HCT116 (cell line): Measurements from ENCODE around the gene OR12D2. TPM values are rescaled to one million over a fixed set of nuclear protein-coding genes. Genes with fewer than 3 reads are reported as not detected.

Source experiments
- ATAC-seq: fragments of 200-7000 bp; cut with Tn5 transposase; 2 replicates; pipeline ENCODE4 v1.9.1; 2020; ENCODE audit warnings: mild to moderate bottlenecking, moderate library complexity
- BruUV-seq: library from RNA; stranded (reverse); fragments of 400-500 nt; replicated peaks from 2 replicates; lab custom pipeline; 2021; lab: Mats Ljungman, UMichigan
- CTCF ChIA-PET: fragments of 300-600 bp; sonication (Branson Sonifier 250); formaldehyde crosslinking; loops from one replicate; lab custom pipeline; 2021; ENCODE audit warnings: antibody characterized with exemption; lab: Charles Lee
- POLR2A ChIA-PET: fragments of 300-600, 350-600 bp; sonication (Branson Sonifier 250); formaldehyde crosslinking; loops from one replicate; lab custom pipeline; 2021; ENCODE audit warnings: antibody characterized with exemption; lab: Charles Lee
- RAD21 ChIA-PET, 2 experiments: fragments of 300-600 bp; sonication (Branson Sonifier 250); formaldehyde crosslinking; loops; one replicate each; lab custom pipeline; 2023; ENCODE audit warnings: low total read pairs in 2 of 2; ENCODE audit not compliant: uncharacterized antibody in 2 of 2, unreplicated experiment in 2 of 2, low non-redundant PET in 1 of 2; lab: Charles Lee
- DNase-seq: peaks from one replicate; pipeline ENCODE4 v3.0.0-alpha.2; 2010; ENCODE audit warnings: low read depth, low spot score
- H2AFZ ChIP-seq: fragments of 200-600 bp; shearing (Covaris generic), sonication (generic); 2 replicates; pipeline ENCODE4 v1.6.1; 2017; ENCODE audit warnings: low read depth, mixed run types, mixed read lengths, antibody characterized with exemption, low read length; ENCODE audit not compliant: poor library complexity, severe bottlenecking
- H3K27ac ChIP-seq: 2 replicates; pipeline ENCODE4 v1.5.1; 2012; ENCODE audit warnings: low read depth, low read length
- H3K27me3 ChIP-seq: fragments of 200-600 bp; sonication (generic); 2 replicates; pipeline ENCODE4 v1.6.1; 2016; ENCODE audit warnings: mixed run types, low read length, mixed read lengths; ENCODE audit not compliant: insufficient read depth
- H3K36me3 ChIP-seq, 2 experiments: fragments of 200-500 bp in 1 of 2; fragments of 200-600 bp in 1 of 2; sonication (Bioruptor generic) in 1 of 2; sonication (generic) in 1 of 2; 2 replicates each; pipeline versions ENCODE4 v1.5.1 to v1.6.1; 2014 to 2016; ENCODE audit warnings: low read length in 2 of 2, inconsistent platforms in 1 of 2, mixed read lengths in 1 of 2, mixed run types in 1 of 2; ENCODE audit not compliant: insufficient read depth in 2 of 2, control insufficient read depth in 1 of 2
- H3K4me1 ChIP-seq, 2 experiments: fragments of 200-600 bp in 1 of 2; sonication (generic) in 1 of 2; 2 replicates each; pipeline versions ENCODE4 v1.5.1 to v1.6.1; 2012 to 2017; ENCODE audit warnings: low read length in 2 of 2, inconsistent platforms in 1 of 2, mild to moderate bottlenecking in 1 of 2, mixed read lengths in 1 of 2, mixed run types in 1 of 2, moderate library complexity in 1 of 2; ENCODE audit not compliant: insufficient read depth in 2 of 2, control insufficient read depth in 1 of 2
- H3K4me2 ChIP-seq: fragments of 200-600 bp; sonication (generic); 2 replicates; pipeline ENCODE4 v1.6.1; 2017; ENCODE audit warnings: mixed run types, low read length, mixed read lengths
- H3K4me3 ChIP-seq, 2 experiments: fragments of 200-600 bp in 1 of 2; sonication (generic) in 1 of 2; replicated peaks in 1 of 2; 2 replicates each; pipeline ENCODE4 v1.5.1; 2011 to 2016; ENCODE audit warnings: low read length in 2 of 2, control low read depth in 1 of 2, low read depth in 1 of 2, mild to moderate bottlenecking in 1 of 2, mixed read lengths in 1 of 2, mixed run types in 1 of 2
- H3K79me2 ChIP-seq: fragments of 200-600 bp; sonication (generic); 2 replicates; pipeline ENCODE4 v1.6.1; 2017; ENCODE audit warnings: mild to moderate bottlenecking, mixed run types, low read length, moderate library complexity, mixed read lengths; ENCODE audit not compliant: insufficient read depth
- H3K9ac ChIP-seq: fragments of 200-600 bp; sonication (generic); 2 replicates; pipeline ENCODE4 v1.6.1; 2016; ENCODE audit warnings: low read length, mixed read lengths
- H3K9me2 ChIP-seq: fragments of 200-600 bp; sonication (generic), shearing (Covaris generic); 2 replicates; pipeline ENCODE4 v1.6.1; 2017; ENCODE audit warnings: mixed run types, mild to moderate bottlenecking, moderate library complexity; ENCODE audit not compliant: insufficient read depth
- H3K9me3 ChIP-seq, 2 experiments: fragments of 200-500 bp in 1 of 2; fragments of 200-600 bp in 1 of 2; sonication (Bioruptor generic) in 1 of 2; sonication (generic) in 1 of 2; 2 replicates each; pipeline ENCODE4 v1.6.1; 2014 to 2017; ENCODE audit warnings: low read length in 2 of 2, mixed read lengths in 2 of 2, inconsistent platforms in 1 of 2, low read depth in 1 of 2, mild to moderate bottlenecking in 1 of 2, mixed run types in 1 of 2, moderate library complexity in 1 of 2; ENCODE audit not compliant: control insufficient read depth in 1 of 2, insufficient read depth in 1 of 2
- H4K20me1 ChIP-seq: fragments of 200-600 bp; sonication (generic), shearing (Covaris generic); 2 replicates; pipeline ENCODE4 v1.6.1; 2017; ENCODE audit warnings: mixed run types, mild to moderate bottlenecking, moderate library complexity; ENCODE audit not compliant: insufficient read depth
- ELF1 ChIP-seq: IDR thresholded peaks from 2 replicates; pipeline ENCODE4 v1.6.1; 2012; ENCODE audit warnings: low read depth, borderline replicate concordance
- RAD21 ChIP-seq: IDR thresholded peaks from 2 replicates; pipeline ENCODE4 v1.6.1; 2012; ENCODE audit warnings: low read depth, mild to moderate bottlenecking
- REST ChIP-seq: IDR thresholded peaks from 2 replicates; pipeline ENCODE4 v1.6.1; 2012; ENCODE audit warnings: low read depth
- SIN3A ChIP-seq: IDR thresholded peaks from 2 replicates; pipeline ENCODE4 v1.6.1; 2012; ENCODE audit warnings: low read depth
- YY1 ChIP-seq: IDR thresholded peaks from 2 replicates; pipeline ENCODE4 v1.6.1; 2011; ENCODE audit warnings: low read length, low read depth, moderate library complexity, mild to moderate bottlenecking; ENCODE audit not compliant: insufficient replicate concordance; ENCODE audit errors: extremely low read depth
- ZNF274 ChIP-seq: fragments of 200-500 bp; sonication (Bioruptor generic); IDR thresholded peaks from 2 replicates; pipeline ENCODE4 v1.6.1; 2014; ENCODE audit warnings: mild to moderate bottlenecking, low read depth, low read length, inconsistent platforms
- intact Hi-C: fragments of 100-400 bp; cut with micrococcal nuclease; formaldehyde crosslinking; loops from 2 replicates; pipeline ENCODE4 v1.10.0; 2022
- total RNA-seq: library from RNA; stranded (reverse); gene quantifications from one replicate; pipeline ENCODE4 v1.2.1, GENCODE V29; 2021; ENCODE audit not compliant: unreplicated experiment
- TF ChIP-seq, protein P1 (sequence below), 3 experiments: fragments of 200-600 bp in 1 of 3; sonication (generic) in 1 of 3; IDR thresholded peaks in 2 of 3; conservative IDR thresholded peaks in 1 of 3; 2 replicates each; pipeline ENCODE4 v1.5.1; 2012 to 2017; ENCODE audit warnings: low read depth in 2 of 3, low read length in 2 of 3, antibody characterized with exemption in 1 of 3, borderline replicate concordance in 1 of 3, control low read depth in 1 of 3, mild to moderate bottlenecking in 1 of 3, mixed read lengths in 1 of 3, mixed run types in 1 of 3, moderate library complexity in 1 of 3; ENCODE audit not compliant: insufficient read depth in 1 of 3
- TF ChIP-seq, protein P2 (sequence below): IDR thresholded peaks from 2 replicates; pipeline ENCODE4 v1.6.1; 2012

OR12D2 gene
- total RNA-seq, 1 experiment from 2014 or later = not detected

DNA sequence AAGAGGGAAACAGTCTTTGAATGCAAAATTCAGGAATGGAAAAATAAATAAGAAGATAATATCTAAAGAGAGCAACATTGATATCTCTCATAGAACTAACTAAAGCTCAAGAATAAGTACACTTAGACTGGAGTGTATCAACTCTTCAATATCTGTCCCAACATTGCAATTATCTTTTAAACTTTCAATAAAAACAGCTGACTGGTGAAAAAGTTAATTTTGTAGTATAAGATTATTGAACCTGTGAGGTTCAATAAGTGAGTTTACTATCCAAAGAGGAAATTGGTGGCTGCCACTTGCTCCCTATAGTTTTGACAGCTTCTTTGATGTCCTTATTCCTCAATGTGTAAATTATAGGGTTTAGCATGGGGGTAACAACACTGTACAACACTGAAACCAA is 40.5 kb upstream of the OR12D2 start (continued):
- TF ChIP-seq, protein P1, sequence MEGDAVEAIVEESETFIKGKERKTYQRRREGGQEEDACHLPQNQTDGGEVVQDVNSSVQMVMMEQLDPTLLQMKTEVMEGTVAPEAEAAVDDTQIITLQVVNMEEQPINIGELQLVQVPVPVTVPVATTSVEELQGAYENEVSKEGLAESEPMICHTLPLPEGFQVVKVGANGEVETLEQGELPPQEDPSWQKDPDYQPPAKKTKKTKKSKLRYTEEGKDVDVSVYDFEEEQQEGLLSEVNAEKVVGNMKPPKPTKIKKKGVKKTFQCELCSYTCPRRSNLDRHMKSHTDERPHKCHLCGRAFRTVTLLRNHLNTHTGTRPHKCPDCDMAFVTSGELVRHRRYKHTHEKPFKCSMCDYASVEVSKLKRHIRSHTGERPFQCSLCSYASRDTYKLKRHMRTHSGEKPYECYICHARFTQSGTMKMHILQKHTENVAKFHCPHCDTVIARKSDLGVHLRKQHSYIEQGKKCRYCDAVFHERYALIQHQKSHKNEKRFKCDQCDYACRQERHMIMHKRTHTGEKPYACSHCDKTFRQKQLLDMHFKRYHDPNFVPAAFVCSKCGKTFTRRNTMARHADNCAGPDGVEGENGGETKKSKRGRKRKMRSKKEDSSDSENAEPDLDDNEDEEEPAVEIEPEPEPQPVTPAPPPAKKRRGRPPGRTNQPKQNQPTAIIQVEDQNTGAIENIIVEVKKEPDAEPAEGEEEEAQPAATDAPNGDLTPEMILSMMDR (IDR thresholded peaks at IDR 0.05 in 2 of 3, conservative IDR thresholded peaks at IDR 0.05 in 1 of 3; ENCODE audit: borderline replicate concordance in 1 of 3, insufficient read depth in 1 of 3, low read depth in 2 of 3, low read length in 2 of 3) = no peak
- TF ChIP-seq REST (no peak), SIN3A (no peak), YY1 (no peak), ELF1 (no peak)
- TF ChIP-seq, protein P2, sequence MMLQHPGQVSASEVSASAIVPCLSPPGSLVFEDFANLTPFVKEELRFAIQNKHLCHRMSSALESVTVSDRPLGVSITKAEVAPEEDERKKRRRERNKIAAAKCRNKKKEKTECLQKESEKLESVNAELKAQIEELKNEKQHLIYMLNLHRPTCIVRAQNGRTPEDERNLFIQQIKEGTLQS = no peak

DNA sequence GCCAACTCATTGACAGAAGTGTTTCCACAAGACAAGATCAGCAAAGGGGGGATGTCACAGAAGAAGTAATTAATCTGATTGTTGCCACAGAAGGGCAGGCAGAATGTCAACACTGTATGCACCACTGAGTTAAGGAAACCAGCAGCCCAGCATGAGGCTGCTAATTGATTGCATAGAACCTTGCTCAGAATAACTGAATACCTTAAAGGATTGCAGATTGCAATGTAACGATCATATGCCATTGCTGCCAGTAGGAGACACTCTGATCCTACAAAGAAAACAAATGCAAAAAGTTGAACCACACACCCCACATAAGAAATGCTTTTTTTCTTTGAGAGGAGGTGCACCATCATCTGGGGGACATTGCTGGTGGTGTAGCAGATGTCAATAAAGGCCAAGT is 39.8 kb upstream of the OR12D2 start:
- intact Hi-C loops = no loop called here
- no peak; the same call in 1 of the 2 replicates for ATAC-seq
- BruUV-seq = no TSS peak

More for the DNA sequence above, 39.8 kb upstream of the OR12D2 start:
- no peaks in the 10 kb centered on the region for H3K4me1 ChIP-seq
- H3K9me3 ChIP-seq = no peaks in the 10 kb centered on the region
- H3K9me2 ChIP-seq = no peaks in the 10 kb centered on the region
- H3K36me3 ChIP-seq = no peaks in the 10 kb centered on the region
- H3K9ac ChIP-seq = no peak overlapping the region
- no peak overlapping the region for H3K27ac ChIP-seq
- POLR2A ChIA-PET = no interaction called here
- DNase-seq = no peak
- H4K20me1 ChIP-seq = no peaks in the 10 kb centered on the region
- TF ChIP-seq ZNF274 = no peak
- TF ChIP-seq, protein P1 (IDR thresholded peaks at IDR 0.05 in 2 of 3, conservative IDR thresholded peaks at IDR 0.05 in 1 of 3; ENCODE audit: borderline replicate concordance in 1 of 3, insufficient read depth in 1 of 3, low read depth in 2 of 3, low read length in 2 of 3) = peak in 1 of 3 experiments; percentile 30; a peak in 1 of 6 replicates
- peak; percentile 30; the same call in 1 of the 2 replicates for TF ChIP-seq RAD21
- TF ChIP-seq, all 23 proteins: peak for 2
- H3K4me2 ChIP-seq = no peak overlapping the region
- H2AFZ ChIP-seq = no peak overlapping the region
- CTCF ChIA-PET = no interaction called here
- H3K79me2 ChIP-seq = no peaks in the 10 kb centered on the region
- RAD21 ChIA-PET = no interaction called here
- no peak overlapping the region for H3K4me3 ChIP-seq
- no peaks in the 10 kb centered on the region for H3K27me3 ChIP-seq
